H9 (cell line): ENCODE results near the gene CCDC86. TPM values are rescaled to one million over a fixed set of nuclear protein-coding genes. Genes with fewer than 3 reads are reported as not detected.
A peak's percentile ranks its signal among the peaks of the same experiment; 100 is the strongest.
"Not testable (repeated sequence)": the region's sequence is repeated elsewhere in the genome, so short reads cannot be mapped to it uniquely, and the experiment has no call there.

Source experiments
- DNase-seq: peaks from one replicate; pipeline ENCODE4 v3.0.0-alpha.2; 2017
- H2AFZ ChIP-seq: one replicate; pipeline ENCODE4 v1.6.1; 2013; ENCODE audit warnings: mild to moderate bottlenecking, low read length, control low read depth, moderate library complexity
- H2AK5ac ChIP-seq: 2 replicates; pipeline ENCODE4 v1.6.1; 2013; ENCODE audit warnings: low read length, control low read depth, mixed read lengths; ENCODE audit not compliant: insufficient read length
- H2BK120ac ChIP-seq: one replicate; pipeline ENCODE4 v1.6.1; 2013; ENCODE audit warnings: low read depth, mild to moderate bottlenecking, low read length, control low read depth, inconsistent platforms; ENCODE audit not compliant: poor library complexity, severe bottlenecking
- H2BK12ac ChIP-seq: 2 replicates; pipeline ENCODE4 v1.6.1; 2013; ENCODE audit warnings: low read length, control low read depth, mixed read lengths, low read depth; ENCODE audit not compliant: insufficient read length
- H2BK15ac ChIP-seq: 2 replicates; pipeline ENCODE4 v1.6.1; 2013; ENCODE audit warnings: low read depth, low read length, control low read depth
- H2BK20ac ChIP-seq: one replicate; pipeline ENCODE4 v1.6.1; 2013; ENCODE audit warnings: low read depth, mild to moderate bottlenecking, low read length, control low read depth, inconsistent platforms; ENCODE audit not compliant: poor library complexity, severe bottlenecking
- H2BK5ac ChIP-seq: 2 replicates; pipeline ENCODE4 v1.6.1; 2013; ENCODE audit warnings: low read length, control low read depth, mixed read lengths; ENCODE audit not compliant: insufficient read length
- H3K14ac ChIP-seq: 2 replicates; pipeline ENCODE4 v1.6.1; 2013; ENCODE audit warnings: low read length, control low read depth; ENCODE audit not compliant: insufficient read depth
- H3K18ac ChIP-seq: 2 replicates; pipeline ENCODE4 v1.6.1; 2013; ENCODE audit warnings: low read depth, mild to moderate bottlenecking, mixed read lengths, low read length, control low read depth; ENCODE audit not compliant: insufficient read length
- H3K23ac ChIP-seq: 2 replicates; pipeline ENCODE4 v1.6.1; 2013; ENCODE audit warnings: low read length, control low read depth, mixed read lengths, low read depth; ENCODE audit not compliant: insufficient read length
- H3K23me2 ChIP-seq: 2 replicates; pipeline ENCODE4 v1.6.1; 2013; ENCODE audit warnings: low read depth, mild to moderate bottlenecking, mixed read lengths, low read length, control low read depth; ENCODE audit not compliant: insufficient read length, poor library complexity, severe bottlenecking
- H3K27ac ChIP-seq: 2 replicates; pipeline ENCODE4 v1.5.1; 2013; ENCODE audit warnings: low read length, control low read depth, mixed read lengths, low read depth; ENCODE audit not compliant: insufficient read length
- H3K27me3 ChIP-seq: 2 replicates; pipeline ENCODE4 v1.6.1; 2013; ENCODE audit warnings: low read length, control low read depth, inconsistent platforms; ENCODE audit not compliant: insufficient read depth
- H3K4ac ChIP-seq: 2 replicates; pipeline ENCODE4 v1.6.1; 2013; ENCODE audit warnings: low read depth, mild to moderate bottlenecking, control low read depth, inconsistent platforms, low read length, moderate library complexity
- H3K4me1 ChIP-seq: 2 replicates; pipeline ENCODE4 v1.6.1; 2013; ENCODE audit warnings: low read length, control low read depth, inconsistent platforms; ENCODE audit not compliant: insufficient read depth
- H3K4me2 ChIP-seq: 2 replicates; pipeline ENCODE4 v1.6.1; 2013; ENCODE audit warnings: low read length, control low read depth, mixed read lengths; ENCODE audit not compliant: insufficient read length, insufficient read depth
- H3K56ac ChIP-seq: 2 replicates; pipeline ENCODE4 v1.6.1; 2013; ENCODE audit warnings: low read depth, mild to moderate bottlenecking, mixed read lengths, low read length, control low read depth; ENCODE audit not compliant: insufficient read length
- H3K79me1 ChIP-seq: 2 replicates; pipeline ENCODE4 v1.6.1; 2013; ENCODE audit warnings: low read depth, mild to moderate bottlenecking, moderate library complexity, low read length, control low read depth, inconsistent platforms; ENCODE audit not compliant: insufficient read depth, poor library complexity, severe bottlenecking
- H3K79me2 ChIP-seq: 2 replicates; pipeline ENCODE4 v1.6.1; 2013; ENCODE audit warnings: low read length, control low read depth, inconsistent platforms; ENCODE audit not compliant: insufficient read depth
- H3K9ac ChIP-seq: 2 replicates; pipeline ENCODE4 v1.6.1; 2013; ENCODE audit warnings: low read length, control low read depth, mixed read lengths; ENCODE audit not compliant: insufficient read length; ENCODE audit errors: extremely low read depth
- H3K9me3 ChIP-seq: one replicate; pipeline ENCODE4 v1.6.1; 2013; ENCODE audit warnings: low read depth, low read length, inconsistent platforms; ENCODE audit not compliant: control insufficient read depth
- H3T11ph ChIP-seq: one replicate; pipeline ENCODE4 v1.6.1; 2013; ENCODE audit warnings: mild to moderate bottlenecking, low read length, control low read depth, inconsistent platforms
- H4K20me1 ChIP-seq: one replicate; pipeline ENCODE4 v1.6.1; 2013; ENCODE audit not compliant: control insufficient read depth, insufficient read length, insufficient read depth
- H4K5ac ChIP-seq: 2 replicates; pipeline ENCODE4 v1.6.1; 2013; ENCODE audit warnings: low read depth, mild to moderate bottlenecking, mixed read lengths, low read length, control low read depth; ENCODE audit not compliant: insufficient read length
- H4K8ac ChIP-seq: replicated peaks from 2 replicates; pipeline ENCODE4 v1.6.1; 2013; ENCODE audit warnings: low read length, control low read depth, mixed read lengths, low read depth; ENCODE audit not compliant: insufficient read length
- H4K91ac ChIP-seq: 2 replicates; pipeline ENCODE4 v1.6.1; 2013; ENCODE audit warnings: low read depth, mild to moderate bottlenecking, moderate library complexity, mixed read lengths, low read length, control low read depth; ENCODE audit not compliant: insufficient read length
- H3K27ac Mint-ChIP-seq, 3 experiments: 2 replicates in 2 of 3; 3 replicates in 1 of 3; pipeline ENCODE4 v1.8.0; 2020 to 2021; ENCODE audit warnings: mixed read lengths in 3 of 3, mild to moderate bottlenecking in 1 of 3, moderate library complexity in 1 of 3
- H3K27me3 Mint-ChIP-seq: 2 replicates; pipeline ENCODE4 v1.8.0; 2021; ENCODE audit warnings: low read depth, mild to moderate bottlenecking, moderate library complexity, mixed read lengths
- H3K36me3 Mint-ChIP-seq, 3 experiments: 2 replicates in 2 of 3; 3 replicates in 1 of 3; pipeline ENCODE4 v1.8.0; 2020 to 2021; ENCODE audit warnings: low read depth in 3 of 3, mixed read lengths in 3 of 3; ENCODE audit not compliant: insufficient read depth in 1 of 3
- H3K4me1 Mint-ChIP-seq, 2 experiments: 2 replicates each; pipeline ENCODE4 v1.8.0; 2020; ENCODE audit warnings: mixed read lengths in 2 of 2
- H3K4me3 Mint-ChIP-seq, 2 experiments: 2 replicates in 1 of 2; 3 replicates in 1 of 2; pipeline ENCODE4 v1.8.0; 2020 to 2021; ENCODE audit warnings: mild to moderate bottlenecking in 2 of 2, mixed read lengths in 2 of 2, moderate library complexity in 1 of 2
- H3K9me3 Mint-ChIP-seq, 2 experiments: 2 replicates in 1 of 2; 3 replicates in 1 of 2; pipeline ENCODE4 v1.8.0; 2020; ENCODE audit warnings: mild to moderate bottlenecking in 2 of 2, mixed read lengths in 2 of 2, moderate library complexity in 1 of 2
- WGBS: extraction: QIAGEN DNeasy Blood & Tissue Kit; methylation state at CpG from one replicate; pipeline ENCODE4 v1.1.7; 2013; ENCODE audit warnings: missing lambda C conversion rate, low lambda C conversion rate, mixed read lengths; ENCODE audit not compliant: insufficient read length; ENCODE audit errors: extremely low coverage; 5-methylcytosine and 5-hydroxymethylcytosine counted together
- total RNA-seq: library from RNA; stranded (reverse); gene quantifications from 2 replicates; pipeline ENCODE4 v1.2.1, GENCODE V29; 2021
- TF ChIP-seq, protein P1 (sequence below): fragments of 200-600 bp; sonication (generic); conservative IDR thresholded peaks from 3 replicates; pipeline ENCODE4 v1.8.0; 2021; ENCODE audit warnings: antibody characterized with exemption, mild to moderate bottlenecking

CCDC86 gene
- total RNA-seq, 1 experiment from 2014 or later: 82.3 TPM

DNA sequence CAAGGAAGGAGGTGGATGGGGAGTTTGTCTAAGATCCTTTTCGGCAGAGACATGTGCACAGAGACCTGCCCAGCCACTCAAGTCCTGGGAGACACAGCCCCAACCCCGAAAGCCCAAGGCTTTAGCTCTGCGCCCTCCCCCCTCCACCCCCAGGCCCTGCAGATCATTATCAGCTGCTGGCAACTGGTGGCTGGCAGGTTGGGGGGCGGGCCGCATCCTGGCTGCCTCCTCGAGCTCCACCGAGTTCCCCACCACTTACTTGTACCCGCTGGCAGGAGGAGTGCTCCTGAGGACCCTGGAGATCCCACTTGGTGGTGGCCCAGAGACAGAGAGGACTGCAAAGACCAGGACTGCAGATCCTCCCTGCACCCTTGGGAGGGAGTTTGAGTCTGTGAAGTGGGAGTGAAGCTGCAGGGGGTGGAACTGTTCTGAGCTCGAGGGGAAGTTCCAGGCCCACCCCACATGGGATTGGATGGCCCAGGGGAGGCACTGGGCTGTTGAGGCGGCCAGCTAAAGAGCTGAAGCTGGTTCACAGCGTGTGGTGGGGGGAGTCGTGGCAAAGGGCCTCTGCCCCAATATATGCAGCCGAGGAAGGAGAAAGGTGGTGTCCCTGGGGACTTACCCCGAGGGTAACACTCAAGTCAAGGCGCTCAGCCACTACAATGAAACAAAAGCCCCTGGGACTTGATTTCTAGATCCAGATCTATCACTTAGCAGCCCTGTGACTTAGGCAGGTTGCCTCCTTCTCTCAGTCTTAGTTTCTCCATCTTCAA lies 19.9 kb upstream of the CCDC86 start:
- no peak overlapping the region for H2BK12ac ChIP-seq
- no peaks in the 10 kb centered on the region for H3K4me1 ChIP-seq
- H3K14ac ChIP-seq: no peak overlapping the region
- H2BK120ac ChIP-seq: no peak overlapping the region
- no peak overlapping the region for H3K9ac ChIP-seq
- H3K27me3 Mint-ChIP-seq: peaks cover 4% of the 10 kb centered on the region
- H3K79me2 ChIP-seq: no peaks in the 10 kb centered on the region
- H3K4ac ChIP-seq: no peak overlapping the region
- no peaks in the 10 kb centered on the region for H3K79me1 ChIP-seq
- no peak overlapping the region for H4K5ac ChIP-seq
- DNase-seq: no peak
- H2BK20ac ChIP-seq: no peak overlapping the region
- no peaks in the 10 kb centered on the region; a peak in 1 of 7 replicates for H3K36me3 Mint-ChIP-seq
- no peak overlapping the region for H2AK5ac ChIP-seq
- no peak overlapping the region for H3K23ac ChIP-seq
- no peaks in the 10 kb centered on the region for H3K9me3 ChIP-seq
- H2AFZ ChIP-seq: no peak overlapping the region
- WGBS: no CpG with 5 or more reads among the region's 15 CpGs
- peak overlapping the region in 1 of 3 experiments; percentile 55; a peak in 1 of 7 replicates for H3K27ac Mint-ChIP-seq
- no peak overlapping the region for H3K4me3 Mint-ChIP-seq
- no peaks in the 10 kb centered on the region for H3K4me1 Mint-ChIP-seq
- TF ChIP-seq, protein P1, sequence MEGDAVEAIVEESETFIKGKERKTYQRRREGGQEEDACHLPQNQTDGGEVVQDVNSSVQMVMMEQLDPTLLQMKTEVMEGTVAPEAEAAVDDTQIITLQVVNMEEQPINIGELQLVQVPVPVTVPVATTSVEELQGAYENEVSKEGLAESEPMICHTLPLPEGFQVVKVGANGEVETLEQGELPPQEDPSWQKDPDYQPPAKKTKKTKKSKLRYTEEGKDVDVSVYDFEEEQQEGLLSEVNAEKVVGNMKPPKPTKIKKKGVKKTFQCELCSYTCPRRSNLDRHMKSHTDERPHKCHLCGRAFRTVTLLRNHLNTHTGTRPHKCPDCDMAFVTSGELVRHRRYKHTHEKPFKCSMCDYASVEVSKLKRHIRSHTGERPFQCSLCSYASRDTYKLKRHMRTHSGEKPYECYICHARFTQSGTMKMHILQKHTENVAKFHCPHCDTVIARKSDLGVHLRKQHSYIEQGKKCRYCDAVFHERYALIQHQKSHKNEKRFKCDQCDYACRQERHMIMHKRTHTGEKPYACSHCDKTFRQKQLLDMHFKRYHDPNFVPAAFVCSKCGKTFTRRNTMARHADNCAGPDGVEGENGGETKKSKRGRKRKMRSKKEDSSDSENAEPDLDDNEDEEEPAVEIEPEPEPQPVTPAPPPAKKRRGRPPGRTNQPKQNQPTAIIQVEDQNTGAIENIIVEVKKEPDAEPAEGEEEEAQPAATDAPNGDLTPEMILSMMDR: no peak
- no peak overlapping the region for H3K56ac ChIP-seq
- no peak overlapping the region for H3K27ac ChIP-seq
- H4K8ac ChIP-seq: no peak overlapping the region
- H4K91ac ChIP-seq: no peak overlapping the region
- no peak overlapping the region for H2BK5ac ChIP-seq
- no peak overlapping the region for H2BK15ac ChIP-seq
- H3T11ph ChIP-seq: no peak overlapping the region
- H3K23me2 ChIP-seq: no peaks in the 10 kb centered on the region
- H4K20me1 ChIP-seq: no peaks in the 10 kb centered on the region
- H3K18ac ChIP-seq: no peak overlapping the region
- no peak overlapping the region for H3K4me2 ChIP-seq
- peaks cover 5 to 7% of the 10 kb centered on the region in 2 experiments for H3K9me3 Mint-ChIP-seq
- H3K27me3 ChIP-seq: no peaks in the 10 kb centered on the region

DNA sequence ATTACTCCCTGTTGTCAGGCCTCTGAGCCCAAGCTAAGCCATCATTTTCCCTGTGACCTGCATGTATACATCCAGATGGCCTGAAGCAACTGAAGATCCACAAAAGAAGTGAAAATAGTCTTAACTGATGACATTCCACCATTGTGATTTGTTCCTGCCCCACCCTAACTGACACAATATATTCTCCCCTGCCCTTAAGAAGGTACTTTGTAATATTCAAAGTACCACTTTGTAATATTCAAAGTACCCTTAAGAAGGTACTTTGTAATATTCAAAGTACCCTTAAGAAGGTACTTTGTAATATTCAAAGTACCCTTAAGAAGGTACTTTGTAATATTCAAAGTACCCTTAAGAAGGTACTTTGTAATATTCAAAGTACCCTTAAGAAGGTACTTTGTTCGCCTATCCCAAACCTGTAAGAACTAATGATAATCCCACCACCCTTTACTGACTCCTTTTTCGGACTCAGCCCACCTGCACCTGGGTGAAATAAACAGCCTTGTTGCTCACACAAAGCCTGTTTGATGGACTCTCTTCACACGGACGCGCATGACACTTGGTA lies 18.1 kb upstream of the CCDC86 start:
- not testable (repeated sequence) for H3K4me1 ChIP-seq, H3K23ac ChIP-seq, H3K4me3 Mint-ChIP-seq, H3K27me3 Mint-ChIP-seq, H3K4ac ChIP-seq, H2BK12ac ChIP-seq, H2AK5ac ChIP-seq, H4K20me1 ChIP-seq, H2BK5ac ChIP-seq, H3K27ac Mint-ChIP-seq, H2BK15ac ChIP-seq, H3K18ac ChIP-seq, H3K79me1 ChIP-seq, H3K9ac ChIP-seq, H2BK20ac ChIP-seq, H3K36me3 Mint-ChIP-seq, H2AFZ ChIP-seq, H3K9me3 ChIP-seq, DNase-seq, H4K5ac ChIP-seq, H3K27me3 ChIP-seq, H4K91ac ChIP-seq, H3K14ac ChIP-seq, H3K27ac ChIP-seq, H3K9me3 Mint-ChIP-seq, H2BK120ac ChIP-seq, H3K4me2 ChIP-seq, H4K8ac ChIP-seq, H3T11ph ChIP-seq, H3K79me2 ChIP-seq, H3K56ac ChIP-seq, H3K4me1 Mint-ChIP-seq, H3K23me2 ChIP-seq
- WGBS: no CpG with 5 or more reads among the region's 5 CpGs
